Mammary epithelial cell (primary cell): ENCODE results near the gene TBC1D24.

Source experiments
- EZH2 ChIP-seq: IDR thresholded peaks from 2 replicates; pipeline ENCODE4 v1.6.1; 2012; ENCODE audit warnings: low read length, inconsistent platforms, borderline replicate concordance
- TF ChIP-seq, protein P1 (sequence below), 2 donors: IDR thresholded peaks in 1 of 2; conservative IDR thresholded peaks in 1 of 2; 2 replicates each; pipeline ENCODE4 v1.5.1; 2011 to 2012; ENCODE audit warnings: inconsistent platforms in 2 of 2, low read length in 2 of 2, mild to moderate bottlenecking in 2 of 2, control low read depth in 1 of 2, low read depth in 1 of 2; ENCODE audit not compliant: insufficient read depth in 1 of 2; ENCODE audit errors: extremely low read depth in 1 of 2

DNA sequence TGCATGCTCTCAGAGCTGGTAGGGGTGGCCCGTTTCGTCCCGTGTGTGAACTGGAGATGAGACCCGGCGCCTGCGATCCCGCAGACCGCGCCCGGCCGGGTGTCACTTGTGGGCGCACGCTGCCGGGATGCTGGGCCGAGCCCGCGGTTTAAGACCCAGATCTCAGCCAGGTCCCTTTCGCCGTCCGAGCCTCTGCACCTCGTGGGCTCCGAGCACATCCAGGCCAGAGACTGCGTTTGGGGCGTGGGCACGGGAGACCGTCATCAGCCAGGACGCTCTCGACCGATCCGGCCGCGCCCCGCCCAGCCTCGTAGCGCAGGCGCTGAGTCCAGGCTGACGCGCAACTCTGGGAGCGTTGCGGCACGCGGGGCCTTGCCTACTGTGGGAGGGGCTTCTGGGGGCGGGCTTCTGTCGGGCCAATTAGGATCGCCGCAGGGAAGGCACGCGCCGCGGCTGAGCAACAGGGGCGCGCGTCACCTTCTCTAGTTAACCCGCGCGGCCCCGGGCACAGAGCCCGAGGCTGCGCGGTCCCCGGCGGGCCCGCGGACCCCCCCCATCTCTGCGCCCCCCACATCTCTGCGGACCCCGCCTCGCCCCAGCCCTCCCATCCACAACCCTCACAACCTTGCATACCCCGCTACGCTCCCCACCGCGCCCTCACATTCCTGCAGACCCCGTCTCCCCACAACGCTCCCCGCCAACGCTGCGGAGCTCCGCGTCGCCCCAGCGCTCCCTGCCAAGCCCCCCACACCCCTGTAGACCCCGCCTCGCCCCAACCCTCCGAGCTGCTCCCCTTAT is 57.0 kb downstream of the TBC1D24 start:
- TF ChIP-seq, protein P1, sequence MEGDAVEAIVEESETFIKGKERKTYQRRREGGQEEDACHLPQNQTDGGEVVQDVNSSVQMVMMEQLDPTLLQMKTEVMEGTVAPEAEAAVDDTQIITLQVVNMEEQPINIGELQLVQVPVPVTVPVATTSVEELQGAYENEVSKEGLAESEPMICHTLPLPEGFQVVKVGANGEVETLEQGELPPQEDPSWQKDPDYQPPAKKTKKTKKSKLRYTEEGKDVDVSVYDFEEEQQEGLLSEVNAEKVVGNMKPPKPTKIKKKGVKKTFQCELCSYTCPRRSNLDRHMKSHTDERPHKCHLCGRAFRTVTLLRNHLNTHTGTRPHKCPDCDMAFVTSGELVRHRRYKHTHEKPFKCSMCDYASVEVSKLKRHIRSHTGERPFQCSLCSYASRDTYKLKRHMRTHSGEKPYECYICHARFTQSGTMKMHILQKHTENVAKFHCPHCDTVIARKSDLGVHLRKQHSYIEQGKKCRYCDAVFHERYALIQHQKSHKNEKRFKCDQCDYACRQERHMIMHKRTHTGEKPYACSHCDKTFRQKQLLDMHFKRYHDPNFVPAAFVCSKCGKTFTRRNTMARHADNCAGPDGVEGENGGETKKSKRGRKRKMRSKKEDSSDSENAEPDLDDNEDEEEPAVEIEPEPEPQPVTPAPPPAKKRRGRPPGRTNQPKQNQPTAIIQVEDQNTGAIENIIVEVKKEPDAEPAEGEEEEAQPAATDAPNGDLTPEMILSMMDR (conservative IDR thresholded peaks at IDR 0.05 in 1 of 2, IDR thresholded peaks at IDR 0.05 in 1 of 2; ENCODE audit: extremely low read depth in 1 of 2, insufficient read depth in 1 of 2, low read depth in 1 of 2, low read length in 2 of 2) = no peak
- no peak for TF ChIP-seq EZH2
